ENCODE results near the gene MKX.

MKX gene

GRCh38 chr10:27742195-27743011, 3.2 kb downstream of the MKX start:
- DNase-seq = peak; percentile 88 to 90

DNA sequence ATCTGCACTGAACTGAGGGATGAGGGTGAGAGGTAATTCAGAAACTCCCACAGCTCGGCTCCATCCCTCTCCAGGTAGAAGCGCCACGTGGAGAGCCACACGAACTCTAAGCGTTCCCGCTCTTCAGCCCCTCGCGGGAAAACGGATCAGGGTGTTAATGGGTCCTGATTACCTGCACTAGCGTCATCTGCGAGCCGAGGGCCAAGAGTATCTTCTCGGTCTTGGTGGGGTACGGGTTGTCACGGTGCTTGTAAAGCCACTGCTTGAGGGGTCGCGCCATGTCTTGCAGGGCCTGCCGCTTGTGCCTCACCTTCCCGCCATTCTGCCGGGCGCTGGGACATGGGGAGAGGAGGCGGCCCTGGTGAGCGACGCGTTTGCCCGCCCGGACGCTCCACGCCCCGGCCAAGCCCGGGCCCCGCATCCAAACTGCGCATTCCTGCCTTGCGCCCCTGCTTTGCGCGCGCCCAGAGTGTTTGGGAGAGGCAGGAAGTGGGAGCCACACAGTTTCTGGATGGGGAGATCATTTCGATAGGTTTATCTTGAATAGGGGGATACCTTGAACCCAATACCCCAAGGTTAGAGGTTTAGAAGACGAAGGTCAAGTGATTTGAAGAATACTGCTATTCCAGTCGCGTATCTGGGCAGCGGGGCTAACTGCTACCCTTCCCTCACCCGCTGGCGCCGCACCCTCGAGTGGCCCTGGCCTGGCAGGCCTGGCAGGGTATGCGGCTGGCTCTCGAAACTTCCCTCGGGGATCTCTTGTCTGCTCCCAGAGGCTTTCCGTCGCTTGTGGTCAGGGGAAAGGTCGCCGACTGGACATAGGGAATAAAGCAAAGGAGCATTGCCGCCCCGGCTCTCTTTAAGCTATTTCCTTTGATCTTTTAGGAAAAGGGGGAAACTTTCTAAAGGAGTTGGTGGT, 4.2 kb downstream of the MKX start:
- peak in 1 of 2 experiments; percentile 24 for DNase-seq

DNA sequence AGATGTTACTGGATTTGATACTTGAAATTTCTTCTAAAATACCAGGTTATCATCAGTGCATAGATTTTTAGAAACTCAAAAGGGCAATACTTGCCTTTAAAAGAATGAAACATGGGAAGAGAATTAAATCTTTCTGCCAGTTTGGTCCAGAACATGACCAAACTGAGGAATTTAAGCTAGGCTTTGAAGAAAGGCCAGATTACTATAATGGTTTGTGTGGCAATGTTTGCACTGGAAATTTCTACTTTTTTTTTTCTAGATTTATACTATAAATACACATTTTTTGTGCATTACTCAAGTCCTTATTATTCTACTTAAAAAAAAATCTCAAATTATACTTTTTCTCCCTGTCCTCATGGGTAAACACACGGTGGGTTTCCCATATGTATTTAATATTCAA, 9.2 kb downstream of the MKX start:
- no peak for DNase-seq

- DNase-seq = no peak
Observed at GRCh38 chr10:27730041-27730440, 15.6 kb downstream of the MKX start.

- no peak for DNase-seq
Observed at GRCh38 chr10:27728338-27728737, 17.3 kb downstream of the MKX start.

- DNase-seq = no peak
Observed at GRCh38 chr10:27724287-27724686, 21.3 kb downstream of the MKX start.

GRCh38 chr10:27723436-27723835, 22.2 kb downstream of the MKX start:
- DNase-seq = no peak

DNA sequence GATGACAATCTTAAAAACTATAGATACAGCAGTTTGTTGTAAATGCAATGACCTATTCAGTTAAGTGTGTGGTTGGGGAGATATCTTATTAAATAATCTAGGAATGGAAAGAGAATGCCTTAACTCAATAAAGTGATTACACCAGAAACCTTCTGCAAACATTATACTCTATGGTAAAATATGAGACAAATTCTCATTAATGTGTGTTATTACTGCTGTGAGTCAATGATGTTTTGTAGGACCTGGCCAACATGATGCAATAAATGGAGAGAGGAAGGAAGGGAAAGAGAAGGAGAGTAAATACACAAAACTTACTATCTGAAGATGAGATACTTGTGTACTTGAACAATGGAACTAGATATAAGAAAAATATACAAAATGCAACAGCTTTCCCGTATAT, 25.1 kb downstream of the MKX start:
- DNase-seq = no peak

DNA sequence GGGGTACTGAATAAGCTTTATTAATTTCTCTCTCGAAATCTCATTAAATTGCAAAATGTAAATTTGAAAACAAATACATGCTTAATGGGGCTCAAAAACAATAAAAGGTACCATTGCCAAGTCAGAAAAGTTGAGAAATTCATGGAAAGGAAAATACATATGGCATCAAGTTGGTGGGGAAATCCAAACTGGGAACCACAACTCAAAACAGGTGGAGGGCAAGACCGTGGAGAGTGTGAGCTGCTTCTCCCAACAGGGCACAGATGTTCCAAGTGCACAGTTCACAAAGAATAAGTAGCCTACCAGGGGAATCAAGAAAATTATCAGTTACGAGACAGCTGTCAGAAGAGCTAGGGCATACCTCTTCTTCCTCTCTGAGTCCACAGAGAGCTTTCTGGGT, 26.6 kb downstream of the MKX start:
- no peak for DNase-seq

- no peak for DNase-seq
Observed at GRCh38 chr10:27717861-27718260, 27.8 kb downstream of the MKX start.

DNA sequence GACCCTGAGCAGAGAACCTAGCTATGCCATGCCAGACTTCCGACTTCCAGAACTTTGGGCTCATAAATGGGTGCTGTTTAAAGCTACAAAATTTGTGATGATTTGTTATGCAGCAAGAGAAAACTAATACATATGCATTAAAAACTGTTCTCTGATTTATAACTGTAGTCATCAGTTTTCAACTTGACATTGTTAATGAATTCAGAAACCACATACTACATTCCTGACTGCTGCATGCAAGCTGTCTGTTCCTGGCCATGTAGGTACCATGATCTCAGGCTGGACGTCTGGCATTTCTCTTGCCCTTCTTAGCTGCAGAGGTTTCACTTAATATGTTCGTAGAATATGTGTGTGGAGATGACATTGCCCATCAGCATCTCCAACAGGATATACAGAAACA, 28.4 kb downstream of the MKX start:
- no peak for DNase-seq

DNA sequence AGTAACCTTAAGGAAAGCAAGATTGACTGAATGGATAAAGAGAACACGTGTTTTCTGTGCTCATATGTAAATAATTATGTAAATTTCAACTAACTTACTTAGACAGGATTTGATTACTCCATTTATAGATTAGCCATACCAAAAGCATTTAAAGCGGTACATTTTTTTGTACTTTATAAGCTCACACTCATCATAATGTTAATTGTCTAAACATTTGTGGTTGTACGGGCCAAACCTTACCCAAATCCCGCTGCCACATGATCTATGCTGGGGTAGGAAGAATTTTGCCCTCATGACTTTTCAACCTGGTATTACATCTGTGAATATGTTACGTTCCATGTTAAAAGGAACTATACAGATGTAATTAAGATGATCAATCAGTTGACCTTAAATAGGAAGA, 29.1 kb downstream of the MKX start:
- no peak for DNase-seq

DNA sequence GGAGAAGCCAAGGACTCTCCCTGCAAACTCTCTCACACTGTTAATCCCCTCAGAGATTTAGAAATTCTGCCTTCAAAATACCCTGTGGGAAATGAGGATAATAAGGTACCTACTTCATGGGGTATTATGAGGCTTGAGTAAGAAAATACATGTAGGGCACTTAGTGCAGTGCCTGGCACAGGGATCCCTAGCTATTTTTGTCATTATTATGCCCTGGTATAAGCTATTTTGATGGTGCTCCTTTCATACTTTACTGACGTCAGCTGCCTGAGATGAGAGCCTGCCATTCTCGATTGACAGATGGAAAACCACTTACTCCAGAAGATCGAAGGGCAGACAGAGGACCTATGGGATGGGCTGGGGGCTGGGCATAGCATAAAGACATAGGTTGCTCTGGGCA, 30.1 kb downstream of the MKX start:
- DNase-seq = no peak

- no peak for DNase-seq
Observed at GRCh38 chr10:27714349-27714748, 31.3 kb downstream of the MKX start.

- no peak for DNase-seq
Observed at GRCh38 chr10:27713941-27714340, 31.7 kb downstream of the MKX start.

DNA sequence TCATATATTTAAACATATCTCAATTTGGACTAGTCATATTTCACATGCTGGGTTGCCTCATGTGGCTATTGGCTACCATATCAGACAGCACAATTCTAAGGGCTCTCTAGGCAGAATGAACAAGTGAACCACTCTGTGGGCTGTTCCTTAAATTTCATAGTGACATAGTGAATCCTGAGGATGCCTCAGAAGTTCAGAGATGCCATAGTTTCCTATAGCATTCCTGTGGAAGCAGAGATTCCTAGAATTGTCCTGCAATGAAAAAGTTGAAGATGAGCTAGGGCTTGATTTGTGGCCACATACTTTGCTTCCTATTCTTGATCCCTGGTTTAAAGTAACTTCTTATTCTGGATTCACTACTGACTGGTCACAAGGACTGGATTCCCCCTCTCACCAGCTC, 35.6 kb downstream of the MKX start:
- no peak for DNase-seq

DNA sequence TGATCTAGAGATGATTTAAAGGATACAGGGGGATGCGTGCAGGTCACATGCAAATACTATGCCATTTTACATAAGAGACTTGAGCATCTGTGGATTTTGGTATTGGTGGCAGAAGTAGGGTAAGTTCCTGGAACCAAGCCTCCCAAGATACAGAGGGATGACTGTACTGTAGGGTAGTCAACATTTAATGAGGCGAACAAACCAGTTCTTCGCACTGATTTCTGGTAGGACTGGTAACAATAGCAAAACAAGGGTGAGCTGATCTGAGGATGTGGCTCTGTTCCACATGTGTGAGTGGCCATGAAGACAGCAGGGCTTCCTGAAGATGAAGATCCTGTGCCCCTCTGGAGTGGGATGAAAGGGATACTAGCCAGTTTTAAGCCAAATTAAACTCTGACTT, 36.3 kb downstream of the MKX start:
- DNase-seq = no peak

DNA sequence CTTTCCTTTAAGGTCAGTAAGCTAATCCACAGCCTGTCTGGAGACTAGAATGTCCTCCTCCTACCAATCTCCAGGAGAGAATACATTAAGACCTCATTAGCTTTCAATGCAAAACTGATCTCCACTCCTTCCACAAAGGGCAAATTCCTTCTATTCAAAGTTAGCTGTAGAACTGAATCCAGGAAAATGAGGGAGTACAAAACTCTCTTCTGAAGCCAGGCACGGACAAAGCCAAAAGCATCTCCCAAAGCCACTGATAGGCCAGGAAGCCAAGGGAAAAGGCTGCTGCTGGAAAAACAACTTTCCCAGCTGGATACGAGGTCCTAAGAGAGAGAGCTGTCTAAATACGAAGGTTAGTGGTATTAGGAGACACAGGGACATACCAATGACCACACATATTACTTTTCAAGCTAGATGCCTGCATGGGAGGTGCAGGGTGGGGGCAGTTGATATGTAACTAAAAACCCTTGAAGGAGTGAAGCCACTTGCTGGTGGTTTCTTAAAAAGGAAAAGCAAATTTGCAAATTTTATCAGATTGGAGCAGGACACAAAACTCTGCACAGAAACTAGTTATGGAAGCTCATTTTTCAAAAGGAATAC, 43.6 kb downstream of the MKX start:
- DNase-seq = no peak

- DNase-seq = no peak
Observed at GRCh38 chr10:27699776-27700175, 45.8 kb downstream of the MKX start.

- no peak for DNase-seq
Observed at GRCh38 chr10:27698961-27699360, 46.7 kb downstream of the MKX start.

DNA sequence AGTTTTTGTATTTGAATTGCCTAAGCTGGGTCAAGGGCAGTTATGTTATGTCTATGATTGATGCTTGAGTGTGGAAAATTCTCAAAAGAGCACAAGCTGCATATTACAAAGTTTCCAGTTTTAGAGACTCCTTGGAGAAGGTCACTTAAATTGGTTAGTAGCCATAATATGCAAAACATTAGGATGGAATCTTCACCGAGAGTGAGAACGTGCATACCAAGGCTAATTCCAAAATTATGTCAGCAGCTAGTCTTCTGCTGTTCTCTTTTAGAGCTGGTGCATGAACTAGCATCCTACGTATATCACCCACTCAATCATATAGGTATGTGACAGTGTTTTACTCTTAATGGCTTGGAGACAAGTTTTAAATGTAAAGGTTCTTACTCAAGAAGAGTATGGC, 49.2 kb downstream of the MKX start:
- no peak for DNase-seq

- no peak for DNase-seq
Observed at GRCh38 chr10:27695706-27696105, 49.9 kb downstream of the MKX start.

- no peak for DNase-seq
Observed at GRCh38 chr10:27695088-27695487, 50.5 kb downstream of the MKX start.

GRCh38 chr10:27692663-27693062, 53.0 kb downstream of the MKX start:
- no peak for DNase-seq

Data from activated T-cell treated with anti-CD3 and anti-CD28 coated beads, Interleukin-2, amount 50 U/mL, for 48 hours (primary cell).